ENCODE measurements around the gene LILRB5.

GRCh38 chr19:54206030-54206830 lies 50.8 kb downstream of the LILRB5 start:
- TF ChIP-seq, protein P1, sequence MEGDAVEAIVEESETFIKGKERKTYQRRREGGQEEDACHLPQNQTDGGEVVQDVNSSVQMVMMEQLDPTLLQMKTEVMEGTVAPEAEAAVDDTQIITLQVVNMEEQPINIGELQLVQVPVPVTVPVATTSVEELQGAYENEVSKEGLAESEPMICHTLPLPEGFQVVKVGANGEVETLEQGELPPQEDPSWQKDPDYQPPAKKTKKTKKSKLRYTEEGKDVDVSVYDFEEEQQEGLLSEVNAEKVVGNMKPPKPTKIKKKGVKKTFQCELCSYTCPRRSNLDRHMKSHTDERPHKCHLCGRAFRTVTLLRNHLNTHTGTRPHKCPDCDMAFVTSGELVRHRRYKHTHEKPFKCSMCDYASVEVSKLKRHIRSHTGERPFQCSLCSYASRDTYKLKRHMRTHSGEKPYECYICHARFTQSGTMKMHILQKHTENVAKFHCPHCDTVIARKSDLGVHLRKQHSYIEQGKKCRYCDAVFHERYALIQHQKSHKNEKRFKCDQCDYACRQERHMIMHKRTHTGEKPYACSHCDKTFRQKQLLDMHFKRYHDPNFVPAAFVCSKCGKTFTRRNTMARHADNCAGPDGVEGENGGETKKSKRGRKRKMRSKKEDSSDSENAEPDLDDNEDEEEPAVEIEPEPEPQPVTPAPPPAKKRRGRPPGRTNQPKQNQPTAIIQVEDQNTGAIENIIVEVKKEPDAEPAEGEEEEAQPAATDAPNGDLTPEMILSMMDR (IDR thresholded peaks at IDR 0.05) = no peak
- no peak for TF ChIP-seq CHD2 (IDR thresholded peaks at IDR 0.05; ENCODE audit: low read length, partially characterized antibody)
